SK-MEL-5 (cell line): ENCODE data around the gene ACOT6. TPM values are rescaled to one million over a fixed set of nuclear protein-coding genes. Genes with fewer than 3 reads are reported as not detected.

Experiments used
- small RNA-seq, 2 experiments: library from RNA; depleted of rRNA; stranded (forward); fragments of <200 nt; gene quantifications; one replicate each; pipeline ENCODE3, GENCODE V24; 2014
- total RNA-seq: library from RNA; depleted of rRNA; stranded (reverse); fragments of >200 nt; shearing (Covaris generic); gene quantifications from 2 replicates; pipeline ENCODE4 v1.2.3, GENCODE V29; 2014; rRNA removed

Gene ACOT6
- total RNA-seq, 1 experiment from 2014 or later: 0.18 TPM

Small RNA genes within 50 kb of the gene (small RNA-seq; reads per million reads assigned to genes)
- 0 reads per million in 2 experiments for gene RNU6-240P

Other genes starting within 250 kb of the ACOT6 start
- 10.8 and 18.4 TPM in 2 replicates for gene NUMB, start 154.0 kb upstream of the ACOT6 start, total RNA-seq
- gene RIOX1, start 121.6 kb upstream of the ACOT6 start, total RNA-seq: 23.3 and 27.3 TPM in 2 replicates
- 3.3 and 8.6 TPM in 2 replicates for gene ACOT1, start 75.4 kb upstream of the ACOT6 start, total RNA-seq
- gene HEATR4, start 53.6 kb upstream of the ACOT6 start, total RNA-seq: 0.37 TPM in 1 of 2 replicates, not detected in the other
- 73.4 and 86.5 TPM in 2 replicates for gene ACOT2, start 43.3 kb upstream of the ACOT6 start, total RNA-seq
- 0.11 and 0.43 TPM in 2 replicates for gene ACOT4, start 20.6 kb upstream of the ACOT6 start, total RNA-seq
- gene DNAL1, start 32.5 kb downstream of the ACOT6 start, total RNA-seq: 7.1 and 15.1 TPM in 2 replicates
- 5.2 and 5.3 TPM in 2 replicates for gene PNMA1, start 101.9 kb downstream of the ACOT6 start, total RNA-seq
- gene PTGR2, start 239.3 kb downstream of the ACOT6 start, total RNA-seq: 6.6 and 7.7 TPM in 2 replicates